GM12878 (cell line): ENCODE data around the gene LILRB5. TPM values are rescaled to one million over a fixed set of nuclear protein-coding genes. Genes with fewer than 3 reads are reported as not detected.

Experiments used
- ATAC-seq: fragments of 200-7000 bp; cut with Tn5 transposase; 3 replicates; pipeline ENCODE4 v1.9.1; 2020; ENCODE audit warnings: mild to moderate bottlenecking, moderate library complexity
- BruUV-seq: library from RNA; stranded (reverse); fragments of 400-500 nt; replicated peaks from 2 replicates; lab custom pipeline; 2021; lab: Mats Ljungman, UMichigan
- CTCF ChIA-PET: fragments of 300-600 bp; sonication (Branson Sonifier 250); formaldehyde crosslinking; extraction: SDS; loops from one replicate; lab custom pipeline; 2021; ENCODE audit warnings: inconsistent platforms; lab: Yijun Ruan, JAX
- POLR2A ChIA-PET: fragments of 350-600 bp; formaldehyde crosslinking; extraction: SDS; loops from one replicate; lab custom pipeline; 2021; ENCODE audit warnings: inconsistent platforms; lab: Charles Lee
- RAD21 ChIA-PET: fragments of 300-600 bp; sonication (Branson Sonifier 250); formaldehyde crosslinking; loops from one replicate; lab custom pipeline; 2023; ENCODE audit warnings: antibody characterized with exemption; ENCODE audit not compliant: unreplicated experiment; lab: Charles Lee
- SMC1A ChIA-PET: fragments of 300-600 bp; sonication (Branson Sonifier 250); formaldehyde crosslinking; loops from one replicate; lab custom pipeline; 2023; ENCODE audit not compliant: unreplicated experiment, uncharacterized antibody; lab: Charles Lee
- DNase-seq: peaks from one replicate; pipeline ENCODE4 v3.0.0-alpha.2; 2011; ENCODE audit warnings: low read depth, low spot score
- FAIRE-seq: peaks from 3 replicates; lab custom pipeline; 2011; peaks lifted over from hg19 to GRCh38; lab: Jason Lieb, UNC
- H2AFZ ChIP-seq: 2 replicates; pipeline ENCODE4 v1.6.0; 2011; ENCODE audit warnings: low read depth, low read length, control low read depth; ENCODE audit not compliant: control insufficient read depth
- H3K27ac ChIP-seq: 2 replicates; pipeline ENCODE4 v1.5.1; 2011; ENCODE audit warnings: control low read depth; ENCODE audit not compliant: control insufficient read depth, insufficient read depth
- H3K27me3 ChIP-seq, 2 experiments: replicated peaks in 1 of 2; 2 replicates each; pipeline versions ENCODE4 v1.6.0 to v1.6.1; 2011; ENCODE audit warnings: low read length in 1 of 2; ENCODE audit not compliant: control insufficient read depth in 2 of 2, insufficient read depth in 2 of 2
- H3K36me3 ChIP-seq, 2 experiments: 2 replicates each; pipeline ENCODE4 v1.5.1; 2011; ENCODE audit warnings: low read length in 1 of 2; ENCODE audit not compliant: control insufficient read depth in 2 of 2, insufficient read depth in 2 of 2
- H3K4me1 ChIP-seq: 2 replicates; pipeline ENCODE4 v1.6.1; 2011; ENCODE audit warnings: mild to moderate bottlenecking, low read length, moderate library complexity, mixed read lengths; ENCODE audit not compliant: control insufficient read depth, insufficient read depth
- H3K4me2 ChIP-seq: 2 replicates; pipeline ENCODE4 v1.6.0; 2011; ENCODE audit warnings: control low read depth; ENCODE audit not compliant: control insufficient read depth, insufficient read depth
- H3K4me3 ChIP-seq: fragments of 200-600 bp; sonication (generic); 2 replicates; pipeline ENCODE4 v1.5.1; 2016
- H3K79me2 ChIP-seq: 2 replicates; pipeline ENCODE4 v1.6.0; 2011; ENCODE audit warnings: low read length; ENCODE audit not compliant: control insufficient read depth, insufficient read depth
- H3K9ac ChIP-seq: 2 replicates; pipeline ENCODE4 v1.8.0; 2011; ENCODE audit warnings: low read length, control low read depth, mixed read lengths; ENCODE audit not compliant: control insufficient read depth, insufficient read depth
- H3K9me3 ChIP-seq: replicated peaks from 3 replicates; pipeline ENCODE4 v1.5.1; 2011; ENCODE audit warnings: mild to moderate bottlenecking, low read length; ENCODE audit not compliant: control insufficient read depth, insufficient read depth
- H4K20me1 ChIP-seq: 2 replicates; pipeline ENCODE4 v1.6.0; 2011; ENCODE audit not compliant: control insufficient read depth, insufficient read depth
- CREB1 ChIP-seq: IDR thresholded peaks from 2 replicates; pipeline ENCODE4 v1.6.1; 2012; ENCODE audit warnings: low read depth, mild to moderate bottlenecking, inconsistent platforms
- FOS ChIP-seq: IDR thresholded peaks from 3 replicates; pipeline ENCODE4 v1.6.1; 2011; ENCODE audit warnings: borderline replicate concordance; ENCODE audit not compliant: insufficient read length; ENCODE audit errors: extremely low read depth
- NRF1 ChIP-seq: conservative IDR thresholded peaks from 2 replicates; pipeline ENCODE4 v1.6.1; 2011; ENCODE audit warnings: mild to moderate bottlenecking, low read depth, low read length, improper control_type of control experiment
- RB1 ChIP-seq: fragments of 450-650 bp; formaldehyde crosslinking; IDR thresholded peaks from 2 replicates; pipeline ENCODE4 v1.6.1; 2017; ENCODE audit warnings: mild to moderate bottlenecking, borderline replicate concordance
- RFX5 ChIP-seq: IDR thresholded peaks from 2 replicates; pipeline ENCODE4 v1.6.1; 2011; ENCODE audit warnings: low read depth, low read length, improper control_type of control experiment
- SMAD5 ChIP-seq: IDR thresholded peaks from 2 replicates; pipeline ENCODE4 v1.6.1; 2016; ENCODE audit warnings: antibody characterized with exemption, low read depth
- YY1 ChIP-seq: IDR thresholded peaks from 2 replicates; pipeline ENCODE4 v1.6.1; 2011; ENCODE audit warnings: low read depth, mild to moderate bottlenecking, low read length
- ZBTB40 ChIP-seq: fragments of 450-650 bp; IDR thresholded peaks from 2 replicates; pipeline ENCODE4 v1.6.1; 2016; ENCODE audit warnings: mild to moderate bottlenecking, moderate library complexity, borderline replicate concordance
- WGBS: methylation state at CpG from one replicate; pipeline ENCODE4 v1.1.6; 2016; ENCODE audit warnings: low lambda C conversion rate; ENCODE audit not compliant: insufficient replicate concordance, insufficient coverage; ENCODE audit errors: missing lambda C conversion rate; 5-methylcytosine and 5-hydroxymethylcytosine counted together
- in situ Hi-C: fragments of 300-500 bp; cut with MboI; formaldehyde crosslinking; loops from 9 replicates; pipeline ENCODE4 v1.14.3; 2018; ENCODE audit warnings: mixed read lengths
- intact Hi-C: fragments of 100-400 bp; cut with micrococcal nuclease; formaldehyde crosslinking; loops from one replicate; pipeline ENCODE4 v1.14.2; 2022; ENCODE audit not compliant: unreplicated experiment
- polyA plus RNA-seq, 11 experiments: library from polyadenylated mRNA; depleted of rRNA in 4 of 11; unstranded in 6 of 11; stranded (reverse) in 5 of 11; fragments of >200 nt; fragmentation: Nextera tagmentation in 4 of 11; fragmentation: Illumina TruSeq in 1 of 11; extraction: Ambion mirVana in 4 of 11; extraction: Trizol in 1 of 11; gene quantifications; 1 replicate in 1 of 11; 2 replicates in 10 of 11; pipeline versions ENCODE4 v1.2.1 to v1.2.3, GENCODE V29; 2011 to 2016; ENCODE audit warnings: inconsistent platforms in 2 of 11, missing spikeins in 2 of 11, low read depth in 1 of 11
- total RNA-seq, 4 experiments: library from RNA; depleted of rRNA in 3 of 4; stranded (reverse); fragments of >200 nt in 3 of 4; fragmentation: Illumina TruSeq in 1 of 4; extraction: Trizol in 1 of 4; gene quantifications; 2 replicates each; pipeline versions ENCODE4 v1.2.1 to v1.2.3, GENCODE V29; 2013 to 2021
- TF ChIP-seq, protein P1 (sequence below): fragments of 450-650 bp; IDR thresholded peaks from 2 replicates; pipeline ENCODE4 v1.6.1; 2016; ENCODE audit warnings: mild to moderate bottlenecking
- TF ChIP-seq, protein P2 (sequence below): IDR thresholded peaks from 2 replicates; pipeline ENCODE4 v1.6.1; 2011; ENCODE audit warnings: low read depth, mild to moderate bottlenecking, low read length, moderate library complexity, borderline replicate concordance; ENCODE audit errors: extremely low read depth
- TF ChIP-seq, protein P3 (sequence below): fragments of 450-650 bp; IDR thresholded peaks from 2 replicates; pipeline ENCODE4 v1.6.1; 2017; ENCODE audit warnings: mild to moderate bottlenecking, moderate library complexity

Gene LILRB5
- total and polyA plus RNA-seq, 10 of the 15 experiments (the other 5 are each of a cell fraction or from before 2014, with no cell fraction given): 0.01 to 0.13 TPM; not detected in 8

GRCh38 chr19:54268936-54269335, 11.9 kb upstream of the LILRB5 start:
- BruUV-seq: no TSS peak
- H3K4me1 ChIP-seq: no peaks in the 10 kb centered on the region
- peaks cover 0 to 3% of the 10 kb centered on the region in 2 experiments; a peak in 1 of 4 replicates for H3K27me3 ChIP-seq
- H3K36me3 ChIP-seq: no peaks in the 10 kb centered on the region
- POLR2A ChIA-PET: no interaction called here
- no peaks in the 10 kb centered on the region; the same call in 2 of the 3 replicates for H3K9me3 ChIP-seq
- intact Hi-C loops (no loop called here), in situ Hi-C loops (no loop called here)
- H3K9ac ChIP-seq: no peak overlapping the region
- H3K4me3 ChIP-seq: no peak overlapping the region
- ATAC-seq (no peak), DNase-seq (no peak), FAIRE-seq (no peak)
- H3K4me2 ChIP-seq: no peak overlapping the region
- SMC1A ChIA-PET: interaction anchor here (3.7 kb wide), 1 partner anchor 120 kb away, joined by 12 read pairs; no protein-coding TSS in a partner anchor
- CTCF ChIA-PET: interaction anchor here (7.1 kb wide), 1 partner anchor 121 kb away, joined by 60 read pairs; no protein-coding TSS in a partner anchor
- no peaks in the 10 kb centered on the region for H3K79me2 ChIP-seq
- no peak overlapping the region for H2AFZ ChIP-seq
- RAD21 ChIA-PET: interaction anchor here (4.4 kb wide), 1 partner anchor 122 kb away, joined by 22 read pairs; no protein-coding TSS in a partner anchor
- H3K27ac ChIP-seq: no peak overlapping the region
- H4K20me1 ChIP-seq: no peaks in the 10 kb centered on the region
- 0% methylated on average over 2 of the region's 2 CpGs for WGBS
- TF ChIP-seq, protein P1, sequence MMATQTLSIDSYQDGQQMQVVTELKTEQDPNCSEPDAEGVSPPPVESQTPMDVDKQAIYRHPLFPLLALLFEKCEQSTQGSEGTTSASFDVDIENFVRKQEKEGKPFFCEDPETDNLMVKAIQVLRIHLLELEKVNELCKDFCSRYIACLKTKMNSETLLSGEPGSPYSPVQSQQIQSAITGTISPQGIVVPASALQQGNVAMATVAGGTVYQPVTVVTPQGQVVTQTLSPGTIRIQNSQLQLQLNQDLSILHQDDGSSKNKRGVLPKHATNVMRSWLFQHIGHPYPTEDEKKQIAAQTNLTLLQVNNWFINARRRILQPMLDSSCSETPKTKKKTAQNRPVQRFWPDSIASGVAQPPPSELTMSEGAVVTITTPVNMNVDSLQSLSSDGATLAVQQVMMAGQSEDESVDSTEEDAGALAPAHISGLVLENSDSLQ: no peak
- TF ChIP-seq CREB1 (no peak), RFX5 (no peak), SMAD5 (no peak), ZBTB40 (no peak), RB1 (no peak), YY1 (no peak), FOS (no peak), NRF1 (no peak)
- TF ChIP-seq, protein P2, sequence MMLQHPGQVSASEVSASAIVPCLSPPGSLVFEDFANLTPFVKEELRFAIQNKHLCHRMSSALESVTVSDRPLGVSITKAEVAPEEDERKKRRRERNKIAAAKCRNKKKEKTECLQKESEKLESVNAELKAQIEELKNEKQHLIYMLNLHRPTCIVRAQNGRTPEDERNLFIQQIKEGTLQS: no peak
- TF ChIP-seq, protein P3, sequence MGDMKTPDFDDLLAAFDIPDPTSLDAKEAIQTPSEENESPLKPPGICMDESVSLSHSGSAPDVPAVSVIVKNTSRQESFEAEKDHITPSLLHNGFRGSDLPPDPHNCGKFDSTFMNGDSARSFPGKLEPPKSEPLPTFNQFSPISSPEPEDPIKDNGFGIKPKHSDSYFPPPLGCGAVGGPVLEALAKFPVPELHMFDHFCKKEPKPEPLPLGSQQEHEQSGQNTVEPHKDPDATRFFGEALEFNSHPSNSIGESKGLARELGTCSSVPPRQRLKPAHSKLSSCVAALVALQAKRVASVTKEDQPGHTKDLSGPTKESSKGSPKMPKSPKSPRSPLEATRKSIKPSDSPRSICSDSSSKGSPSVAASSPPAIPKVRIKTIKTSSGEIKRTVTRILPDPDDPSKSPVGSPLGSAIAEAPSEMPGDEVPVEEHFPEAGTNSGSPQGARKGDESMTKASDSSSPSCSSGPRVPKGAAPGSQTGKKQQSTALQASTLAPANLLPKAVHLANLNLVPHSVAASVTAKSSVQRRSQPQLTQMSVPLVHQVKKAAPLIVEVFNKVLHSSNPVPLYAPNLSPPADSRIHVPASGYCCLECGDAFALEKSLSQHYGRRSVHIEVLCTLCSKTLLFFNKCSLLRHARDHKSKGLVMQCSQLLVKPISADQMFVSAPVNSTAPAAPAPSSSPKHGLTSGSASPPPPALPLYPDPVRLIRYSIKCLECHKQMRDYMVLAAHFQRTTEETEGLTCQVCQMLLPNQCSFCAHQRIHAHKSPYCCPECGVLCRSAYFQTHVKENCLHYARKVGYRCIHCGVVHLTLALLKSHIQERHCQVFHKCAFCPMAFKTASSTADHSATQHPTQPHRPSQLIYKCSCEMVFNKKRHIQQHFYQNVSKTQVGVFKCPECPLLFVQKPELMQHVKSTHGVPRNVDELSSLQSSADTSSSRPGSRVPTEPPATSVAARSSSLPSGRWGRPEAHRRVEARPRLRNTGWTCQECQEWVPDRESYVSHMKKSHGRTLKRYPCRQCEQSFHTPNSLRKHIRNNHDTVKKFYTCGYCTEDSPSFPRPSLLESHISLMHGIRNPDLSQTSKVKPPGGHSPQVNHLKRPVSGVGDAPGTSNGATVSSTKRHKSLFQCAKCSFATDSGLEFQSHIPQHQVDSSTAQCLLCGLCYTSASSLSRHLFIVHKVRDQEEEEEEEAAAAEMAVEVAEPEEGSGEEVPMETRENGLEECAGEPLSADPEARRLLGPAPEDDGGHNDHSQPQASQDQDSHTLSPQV: no peak
